Astrocyte of the spinal cord (primary cell): ENCODE results near the gene ALS2.

Source experiments
- DNase-seq: peaks from one replicate; pipeline ENCODE4 v3.0.0; 2011; ENCODE audit warnings: low read depth, low spot score
- H3K4me3 ChIP-seq: 2 replicates; pipeline ENCODE4 v1.5.1; 2011; ENCODE audit warnings: low read depth, mild to moderate bottlenecking, low read length, moderate library complexity
- in situ Hi-C: cut with HindIII; loops from 2 replicates; pipeline ENCODE4 v1.10.0; 2017; ENCODE audit warnings: low sequenced_read_pairs
- TF ChIP-seq, protein P1 (sequence below): IDR thresholded peaks from 2 replicates; pipeline ENCODE4 v1.5.1; 2012; ENCODE audit warnings: low read depth, mild to moderate bottlenecking, low read length, inconsistent platforms

Gene ALS2

GRCh38 chr2:201698588-201699226 lies 82.0 kb downstream of the ALS2 start, which contains the start of gene MPP4:
Gene MPP4 (minus strand): TSS chr2:201698644. CDS start chr2:201693954, 4,690 bp downstream.
- DNase-seq, result peak; percentile 61
- TF ChIP-seq, protein P1, sequence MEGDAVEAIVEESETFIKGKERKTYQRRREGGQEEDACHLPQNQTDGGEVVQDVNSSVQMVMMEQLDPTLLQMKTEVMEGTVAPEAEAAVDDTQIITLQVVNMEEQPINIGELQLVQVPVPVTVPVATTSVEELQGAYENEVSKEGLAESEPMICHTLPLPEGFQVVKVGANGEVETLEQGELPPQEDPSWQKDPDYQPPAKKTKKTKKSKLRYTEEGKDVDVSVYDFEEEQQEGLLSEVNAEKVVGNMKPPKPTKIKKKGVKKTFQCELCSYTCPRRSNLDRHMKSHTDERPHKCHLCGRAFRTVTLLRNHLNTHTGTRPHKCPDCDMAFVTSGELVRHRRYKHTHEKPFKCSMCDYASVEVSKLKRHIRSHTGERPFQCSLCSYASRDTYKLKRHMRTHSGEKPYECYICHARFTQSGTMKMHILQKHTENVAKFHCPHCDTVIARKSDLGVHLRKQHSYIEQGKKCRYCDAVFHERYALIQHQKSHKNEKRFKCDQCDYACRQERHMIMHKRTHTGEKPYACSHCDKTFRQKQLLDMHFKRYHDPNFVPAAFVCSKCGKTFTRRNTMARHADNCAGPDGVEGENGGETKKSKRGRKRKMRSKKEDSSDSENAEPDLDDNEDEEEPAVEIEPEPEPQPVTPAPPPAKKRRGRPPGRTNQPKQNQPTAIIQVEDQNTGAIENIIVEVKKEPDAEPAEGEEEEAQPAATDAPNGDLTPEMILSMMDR, result no peak
- no peak within 1 kb of the TSS for H3K4me3 ChIP-seq
- in situ Hi-C loops, result no loop called here

- in situ Hi-C loops, result no loop called here
- H3K4me3 ChIP-seq, result no peak overlapping the region
- DNase-seq, result peak; percentile 84
- TF ChIP-seq, protein P1, result no peak
Observed at GRCh38 chr2:201697899-201698298, 82.8 kb downstream of the ALS2 start.

DNA sequence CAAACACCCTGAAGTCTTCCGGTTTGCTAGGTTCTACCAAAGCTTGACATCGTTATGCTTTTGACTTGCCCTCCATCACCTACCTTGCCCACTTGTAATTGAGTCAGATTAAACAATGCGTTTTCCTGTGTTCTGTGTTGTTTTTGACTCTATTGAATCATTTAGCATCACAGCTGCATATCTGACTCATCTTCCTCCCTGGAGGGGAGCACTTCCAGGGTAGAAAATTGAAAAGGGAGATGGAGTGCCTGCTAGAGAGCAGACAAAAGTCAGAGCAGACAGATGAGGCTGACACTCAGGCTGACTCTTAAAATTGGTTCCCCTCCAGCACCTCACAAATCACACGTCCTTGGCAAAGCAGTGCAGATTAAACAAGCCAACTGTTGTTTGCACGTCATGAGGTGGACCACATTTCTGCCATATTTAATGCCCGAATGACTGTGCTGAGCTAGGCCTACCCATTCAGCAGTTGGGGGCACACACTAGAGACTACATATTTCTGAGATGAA lies 84.5 kb downstream of the ALS2 start:
- TF ChIP-seq, protein P1, result no peak
- H3K4me3 ChIP-seq, result no peak overlapping the region
- DNase-seq, result peak; percentile 95
- in situ Hi-C loops, result no loop called here

- in situ Hi-C loops, result no loop called here
- TF ChIP-seq, protein P1, result no peak
- no peak overlapping the region for H3K4me3 ChIP-seq
- no peak for DNase-seq
Observed at GRCh38 chr2:201685156-201685555, 95.6 kb downstream of the ALS2 start.

GRCh38 chr2:201680743-201681142 lies 100.0 kb downstream of the ALS2 start:
- in situ Hi-C loops, result no loop called here
- no peak for DNase-seq
- H3K4me3 ChIP-seq, result no peak overlapping the region
- TF ChIP-seq, protein P1, result peak; percentile 51

DNA sequence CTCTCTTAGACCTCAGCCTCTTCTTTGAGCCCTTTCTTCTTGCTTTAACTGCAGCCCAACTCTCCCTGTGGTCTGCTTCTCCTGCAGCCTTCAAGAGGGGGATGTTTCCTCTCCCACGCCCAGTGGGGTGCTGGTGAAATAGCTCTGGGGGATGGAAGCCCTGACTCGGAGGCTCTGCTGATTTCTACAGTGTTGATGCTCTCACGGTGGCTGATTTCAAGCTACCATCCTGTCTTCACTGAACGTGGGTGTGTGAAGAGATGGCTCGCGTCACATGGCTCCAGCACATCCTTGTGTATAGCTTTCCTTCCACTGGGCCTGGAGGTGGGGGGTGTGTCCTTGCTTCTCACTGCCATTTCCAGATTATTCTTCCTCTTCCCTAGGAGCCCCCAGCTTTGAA lies 102.3 kb downstream of the ALS2 start:
- DNase-seq, result no peak
- TF ChIP-seq, protein P1, result no peak
- in situ Hi-C loops, result no loop called here
- no peak overlapping the region for H3K4me3 ChIP-seq
